Stimulated activated CD4-positive, alpha-beta T cell treated with anti-CD3 and anti-CD28 coated beads, Interleukin-1b, Interleukin-23, amount 100 ng/mL, for 24 hours (primary cell): ENCODE measurements around the gene ABCB1.
"Not testable (repeated sequence)": the region's sequence is repeated elsewhere in the genome, so short reads cannot be mapped to it uniquely, and the experiment has no call there.

ENCODE experiments used
- DNase-seq, 4 experiments: peaks; one replicate each; pipeline ENCODE4 v3.0.0-alpha.2; 2020; ENCODE audit warnings: low read depth in 4 of 4, low spot score in 1 of 4

ABCB1 gene

GRCh38 chr7:87474533-87475358 is 125.9 kb downstream of the ABCB1 start:
- DNase-seq: no peak

GRCh38 chr7:87473986-87474385 is 126.7 kb downstream of the ABCB1 start:
- no peak for DNase-seq

- DNase-seq: no peak
Observed at GRCh38 chr7:87473192-87473591, 127.5 kb downstream of the ABCB1 start.

- DNase-seq: no peak
Observed at GRCh38 chr7:87471473-87471872, 129.2 kb downstream of the ABCB1 start.

- DNase-seq: not testable (repeated sequence)
Observed at GRCh38 chr7:87469204-87469603, 131.5 kb downstream of the ABCB1 start.

- not testable (repeated sequence) for DNase-seq
Observed at GRCh38 chr7:87465534-87465880, 135.2 kb downstream of the ABCB1 start.

GRCh38 chr7:87464830-87465533 is 135.7 kb downstream of the ABCB1 start:
- not testable (repeated sequence) for DNase-seq

- DNase-seq: no peak
Observed at GRCh38 chr7:87463982-87464381, 136.7 kb downstream of the ABCB1 start.

- not testable (repeated sequence) for DNase-seq
Observed at GRCh38 chr7:87460444-87460843, 140.2 kb downstream of the ABCB1 start.

- no peak for DNase-seq
Observed at GRCh38 chr7:87459941-87460340, 140.7 kb downstream of the ABCB1 start.

- no peak for DNase-seq
Observed at GRCh38 chr7:87458148-87458547, 142.5 kb downstream of the ABCB1 start.

- DNase-seq: no peak
Observed at GRCh38 chr7:87456247-87456646, 144.4 kb downstream of the ABCB1 start.
